Panc1 (cell line): ENCODE data around the gene ERBB2. TPM values are rescaled to one million over a fixed set of nuclear protein-coding genes. Genes with fewer than 3 reads are reported as not detected.

Experiments used
- ATAC-seq: fragments of 200-7000 bp; cut with Tn5 transposase; 2 replicates; pipeline ENCODE4 v1.9.1; 2020; ENCODE audit warnings: mild to moderate bottlenecking, moderate library complexity
- BruUV-seq: library from RNA; stranded (reverse); fragments of 400-500 nt; replicated peaks from 2 replicates; lab custom pipeline; 2021; lab: Mats Ljungman, UMichigan
- CTCF ChIA-PET: fragments of 300-600 bp; sonication (Branson Sonifier 250); formaldehyde crosslinking; loops from one replicate; lab custom pipeline; 2022; ENCODE audit warnings: antibody characterized with exemption; lab: Charles Lee
- POLR2A ChIA-PET: fragments of 300-600 bp; sonication (Branson Sonifier 250); formaldehyde crosslinking; loops from one replicate; lab custom pipeline; 2022; ENCODE audit warnings: antibody characterized with exemption; lab: Charles Lee
- DNase-seq: peaks from one replicate; pipeline ENCODE4 v3.0.0-alpha.2; 2010; ENCODE audit warnings: low read depth, low spot score
- H3K27ac ChIP-seq: 2 replicates; pipeline ENCODE4 v1.5.1; 2011; ENCODE audit warnings: mild to moderate bottlenecking, low read length, inconsistent platforms
- H3K27me3 ChIP-seq: fragments of 200-500 bp; sonication (Bioruptor generic); 2 replicates; pipeline ENCODE4 v1.6.0; 2014; ENCODE audit warnings: low read length, inconsistent platforms; ENCODE audit not compliant: control insufficient read depth, insufficient read depth
- H3K36me3 ChIP-seq: fragments of 200-500 bp; sonication (Bioruptor generic); 2 replicates; pipeline ENCODE4 v1.5.1; 2014; ENCODE audit warnings: inconsistent platforms, mild to moderate bottlenecking, low read length, moderate library complexity; ENCODE audit not compliant: control insufficient read depth, insufficient read depth
- H3K4me1 ChIP-seq: 2 replicates; pipeline ENCODE4 v1.5.1; 2011; ENCODE audit warnings: inconsistent platforms, mild to moderate bottlenecking, low read length, moderate library complexity; ENCODE audit not compliant: control insufficient read depth, insufficient read depth
- H3K4me3 ChIP-seq, 2 experiments: 2 replicates each; pipeline ENCODE4 v1.5.1; 2011 to 2012; ENCODE audit warnings: low read depth in 2 of 2, low read length in 2 of 2, mild to moderate bottlenecking in 2 of 2, inconsistent platforms in 1 of 2, moderate library complexity in 1 of 2
- H3K9me3 ChIP-seq: fragments of 200-500 bp; sonication (Bioruptor generic); 2 replicates; pipeline ENCODE4 v1.5.1; 2014; ENCODE audit warnings: low read depth, mild to moderate bottlenecking, inconsistent platforms, low read length, moderate library complexity; ENCODE audit not compliant: control insufficient read depth, insufficient read depth
- POLR2AphosphoS5 ChIP-seq: IDR thresholded peaks from 2 replicates; pipeline ENCODE4 v1.6.1; 2012; ENCODE audit warnings: mild to moderate bottlenecking, low read depth, low read length, moderate library complexity
- SIN3A ChIP-seq: IDR thresholded peaks from 2 replicates; pipeline ENCODE4 v1.6.1; 2012; ENCODE audit warnings: low read depth, mild to moderate bottlenecking, low read length, moderate library complexity, borderline replicate concordance; ENCODE audit not compliant: insufficient read depth
- TCF7L2 ChIP-seq: IDR thresholded peaks from 2 replicates; pipeline ENCODE4 v1.6.1; 2011; ENCODE audit warnings: mild to moderate bottlenecking, low read depth, low read length, inconsistent platforms
- in situ Hi-C: cut with HindIII; loops from 2 replicates; pipeline ENCODE4 v1.10.0; 2016; ENCODE audit warnings: low sequenced_read_pairs, low pct_unique_long_range_greater_than_20kb
- intact Hi-C: fragments of 100-400 bp; cut with micrococcal nuclease; formaldehyde crosslinking; loops from one replicate; pipeline ENCODE4 v1.10.0; 2022; ENCODE audit not compliant: unreplicated experiment
- total RNA-seq: library from RNA; stranded (reverse); gene quantifications from one replicate; pipeline ENCODE4 v1.2.1, GENCODE V29; 2021; ENCODE audit not compliant: unreplicated experiment
- TF ChIP-seq, protein P1 (sequence below): fragments of 450-650 bp; IDR thresholded peaks from 2 replicates; pipeline ENCODE4 v1.5.1; 2017; ENCODE audit warnings: mild to moderate bottlenecking
- TF ChIP-seq, protein P2 (sequence below), 2 experiments: IDR thresholded peaks; 2 replicates each; pipeline ENCODE4 v1.6.1; 2011 to 2012; ENCODE audit warnings: low read depth in 2 of 2, control low read depth in 1 of 2, low read length in 1 of 2, mild to moderate bottlenecking in 1 of 2, moderate library complexity in 1 of 2; ENCODE audit not compliant: insufficient read depth in 1 of 2

The ERBB2 gene
- total RNA-seq, 1 experiment from 2014 or later, result 68.6 TPM

DNA sequence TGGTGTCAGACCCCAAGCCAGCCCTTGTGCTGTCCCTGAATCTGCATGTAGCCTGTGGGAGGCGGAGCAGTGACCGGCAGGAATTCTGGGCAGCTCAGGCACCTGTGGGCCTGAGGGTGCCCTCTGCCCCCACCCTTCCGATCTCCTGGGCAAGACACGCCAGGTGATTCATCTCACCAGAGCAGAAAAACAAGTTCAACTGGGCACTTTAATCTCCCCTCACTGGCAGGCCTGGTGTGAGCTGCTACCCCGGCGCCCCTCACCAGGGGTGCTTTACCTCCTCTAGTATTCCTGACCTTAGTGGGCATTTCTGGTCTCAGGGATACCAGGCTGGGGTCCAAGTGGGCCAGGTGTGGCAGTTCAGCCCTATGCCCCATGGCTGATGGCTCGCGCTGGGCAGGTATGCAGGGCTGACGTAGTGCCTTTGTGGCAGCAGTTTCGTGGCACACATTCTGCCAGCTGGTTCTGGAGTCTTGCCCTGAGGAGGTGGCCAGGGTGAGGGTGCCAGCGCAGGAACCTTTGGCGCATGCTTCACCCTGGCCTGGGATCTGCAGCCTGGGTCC is 6.0 kb downstream of the ERBB2 start:
- intact Hi-C loops, result no loop called here
- no peak for ATAC-seq
- in situ Hi-C loops, result no loop called here
- ChIA-PET CTCF (no interaction called here), POLR2A (interaction anchor here (0.5 kb wide), 1 partner anchor 21 kb away, joined by 4 read pairs; no protein-coding TSS in a partner anchor)
- peaks cover 44% of the 10 kb centered on the region for H3K4me1 ChIP-seq
- no peak overlapping the region for H3K27ac ChIP-seq
- no peak overlapping the region for H3K4me3 ChIP-seq
- BruUV-seq, result no TSS peak
- no peaks in the 10 kb centered on the region for H3K9me3 ChIP-seq
- TF ChIP-seq, protein P1, sequence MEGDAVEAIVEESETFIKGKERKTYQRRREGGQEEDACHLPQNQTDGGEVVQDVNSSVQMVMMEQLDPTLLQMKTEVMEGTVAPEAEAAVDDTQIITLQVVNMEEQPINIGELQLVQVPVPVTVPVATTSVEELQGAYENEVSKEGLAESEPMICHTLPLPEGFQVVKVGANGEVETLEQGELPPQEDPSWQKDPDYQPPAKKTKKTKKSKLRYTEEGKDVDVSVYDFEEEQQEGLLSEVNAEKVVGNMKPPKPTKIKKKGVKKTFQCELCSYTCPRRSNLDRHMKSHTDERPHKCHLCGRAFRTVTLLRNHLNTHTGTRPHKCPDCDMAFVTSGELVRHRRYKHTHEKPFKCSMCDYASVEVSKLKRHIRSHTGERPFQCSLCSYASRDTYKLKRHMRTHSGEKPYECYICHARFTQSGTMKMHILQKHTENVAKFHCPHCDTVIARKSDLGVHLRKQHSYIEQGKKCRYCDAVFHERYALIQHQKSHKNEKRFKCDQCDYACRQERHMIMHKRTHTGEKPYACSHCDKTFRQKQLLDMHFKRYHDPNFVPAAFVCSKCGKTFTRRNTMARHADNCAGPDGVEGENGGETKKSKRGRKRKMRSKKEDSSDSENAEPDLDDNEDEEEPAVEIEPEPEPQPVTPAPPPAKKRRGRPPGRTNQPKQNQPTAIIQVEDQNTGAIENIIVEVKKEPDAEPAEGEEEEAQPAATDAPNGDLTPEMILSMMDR, result no peak
- no peak for TF ChIP-seq TCF7L2
- no peak for TF ChIP-seq SIN3A
- H3K27me3 ChIP-seq, result no peaks in the 10 kb centered on the region
- no peaks in the 10 kb centered on the region for H3K36me3 ChIP-seq
- DNase-seq, result no peak

GRCh38 chr17:39706383-39706782 is 6.5 kb downstream of the ERBB2 start:
- in situ Hi-C loops, result no loop called here
- H3K27ac ChIP-seq, result no peak overlapping the region
- no peak for DNase-seq
- ChIA-PET POLR2A (interaction anchor here (0.5 kb wide), 1 partner anchor 21 kb away, joined by 4 read pairs; no protein-coding TSS in a partner anchor), CTCF (no interaction called here)
- H3K4me3 ChIP-seq, result no peak overlapping the region
- intact Hi-C loops, result no loop called here
- H3K36me3 ChIP-seq, result no peaks in the 10 kb centered on the region
- no TSS peak for BruUV-seq
- H3K4me1 ChIP-seq, result peaks cover 39% of the 10 kb centered on the region
- no peaks in the 10 kb centered on the region for H3K9me3 ChIP-seq
- no peaks in the 10 kb centered on the region for H3K27me3 ChIP-seq
- TF ChIP-seq SIN3A (no peak), POLR2AphosphoS5 (no peak), TCF7L2 (no peak)
- TF ChIP-seq, protein P2, sequence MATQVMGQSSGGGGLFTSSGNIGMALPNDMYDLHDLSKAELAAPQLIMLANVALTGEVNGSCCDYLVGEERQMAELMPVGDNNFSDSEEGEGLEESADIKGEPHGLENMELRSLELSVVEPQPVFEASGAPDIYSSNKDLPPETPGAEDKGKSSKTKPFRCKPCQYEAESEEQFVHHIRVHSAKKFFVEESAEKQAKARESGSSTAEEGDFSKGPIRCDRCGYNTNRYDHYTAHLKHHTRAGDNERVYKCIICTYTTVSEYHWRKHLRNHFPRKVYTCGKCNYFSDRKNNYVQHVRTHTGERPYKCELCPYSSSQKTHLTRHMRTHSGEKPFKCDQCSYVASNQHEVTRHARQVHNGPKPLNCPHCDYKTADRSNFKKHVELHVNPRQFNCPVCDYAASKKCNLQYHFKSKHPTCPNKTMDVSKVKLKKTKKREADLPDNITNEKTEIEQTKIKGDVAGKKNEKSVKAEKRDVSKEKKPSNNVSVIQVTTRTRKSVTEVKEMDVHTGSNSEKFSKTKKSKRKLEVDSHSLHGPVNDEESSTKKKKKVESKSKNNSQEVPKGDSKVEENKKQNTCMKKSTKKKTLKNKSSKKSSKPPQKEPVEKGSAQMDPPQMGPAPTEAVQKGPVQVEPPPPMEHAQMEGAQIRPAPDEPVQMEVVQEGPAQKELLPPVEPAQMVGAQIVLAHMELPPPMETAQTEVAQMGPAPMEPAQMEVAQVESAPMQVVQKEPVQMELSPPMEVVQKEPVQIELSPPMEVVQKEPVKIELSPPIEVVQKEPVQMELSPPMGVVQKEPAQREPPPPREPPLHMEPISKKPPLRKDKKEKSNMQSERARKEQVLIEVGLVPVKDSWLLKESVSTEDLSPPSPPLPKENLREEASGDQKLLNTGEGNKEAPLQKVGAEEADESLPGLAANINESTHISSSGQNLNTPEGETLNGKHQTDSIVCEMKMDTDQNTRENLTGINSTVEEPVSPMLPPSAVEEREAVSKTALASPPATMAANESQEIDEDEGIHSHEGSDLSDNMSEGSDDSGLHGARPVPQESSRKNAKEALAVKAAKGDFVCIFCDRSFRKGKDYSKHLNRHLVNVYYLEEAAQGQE (IDR thresholded peaks at IDR 0.05; ENCODE audit: insufficient read depth in 1 of 2, low read depth in 2 of 2, low read length in 1 of 2), result no peak
- TF ChIP-seq, protein P1, result no peak
- ATAC-seq, result no peak
